K562 (cell line): ENCODE measurements around the gene DGLUCY.

ENCODE experiments used
- BRF1 ChIP-seq: IDR thresholded peaks from 3 replicates; pipeline ENCODE4 v1.6.1; 2011; ENCODE audit warnings: borderline replicate concordance, mild to moderate bottlenecking; ENCODE audit not compliant: insufficient read length; ENCODE audit errors: extremely low read depth
- C11orf30 ChIP-seq: fragments of 450-650 bp; IDR thresholded peaks from 2 replicates; pipeline ENCODE4 v1.6.1; 2016; ENCODE audit warnings: low read depth, mild to moderate bottlenecking
- CBX2 ChIP-seq: fragments of 200-600 bp; sonication (generic); IDR thresholded peaks from one replicate; pipeline ENCODE4 v1.6.1; 2012; ENCODE audit warnings: mild to moderate bottlenecking, low read length, inconsistent platforms; ENCODE audit not compliant: insufficient read depth, poor library complexity, severe bottlenecking
- GABPB2 ChIP-seq: fragments of 250-450 bp; sonication (Bioruptor Pico); conservative IDR thresholded peaks from 2 replicates; pipeline ENCODE4 v1.5.1; 2021; ENCODE audit warnings: mild to moderate bottlenecking
- HDAC1 ChIP-seq, 2 experiments: fragments of 450-650 bp; IDR thresholded peaks; 2 replicates each; pipeline ENCODE4 v1.6.1; 2016 to 2017; ENCODE audit warnings: inconsistent platforms in 1 of 2, mild to moderate bottlenecking in 1 of 2, moderate library complexity in 1 of 2
- NR2F6 ChIP-seq: fragments of 450-650 bp; formaldehyde crosslinking; IDR thresholded peaks from 2 replicates; pipeline ENCODE4 v1.4.0; 2020; ENCODE audit warnings: mild to moderate bottlenecking
- POLR2A ChIP-seq: fragments of 450-650 bp; conservative IDR thresholded peaks from 2 replicates; pipeline ENCODE4 v1.6.1; 2016
- RAD21 ChIP-seq, 2 experiments: fragments of 250-450 bp in 1 of 2; fragments of 450-650 bp in 1 of 2; sonication (Bioruptor Pico) in 1 of 2; formaldehyde crosslinking in 1 of 2; IDR thresholded peaks in 1 of 2; conservative IDR thresholded peaks in 1 of 2; 2 replicates each; pipeline versions ENCODE4 v1.4.0 to v1.8.0; 2020 to 2022; ENCODE audit warnings: mild to moderate bottlenecking in 2 of 2, moderate library complexity in 1 of 2
- RFX1 ChIP-seq: fragments of 450-650 bp; IDR thresholded peaks from 2 replicates; pipeline ENCODE4 v1.6.1; 2016; ENCODE audit warnings: mild to moderate bottlenecking, moderate library complexity
- STAG1 ChIP-seq: sonication (generic); formaldehyde crosslinking; IDR thresholded peaks from 2 replicates; pipeline ENCODE4 v1.5.0; 2020; ENCODE audit warnings: missing genetic modification reagents, borderline replicate concordance
- TEAD1 ChIP-seq, 2 experiments: fragments of 450-650 bp in 1 of 2; sonication (generic) in 1 of 2; formaldehyde crosslinking; IDR thresholded peaks; 2 replicates each; pipeline versions ENCODE4 v1.4.0 to v1.8.0; 2020 to 2022; ENCODE audit warnings: mild to moderate bottlenecking in 2 of 2, missing genetic modification reagents in 1 of 2
- TF ChIP-seq, protein P1 (sequence below), 3 experiments: IDR thresholded peaks in 2 of 3; conservative IDR thresholded peaks in 1 of 3; 2 replicates each; pipeline ENCODE4 v1.5.1; 2011 to 2012; ENCODE audit warnings: low read length in 3 of 3, mild to moderate bottlenecking in 3 of 3, control low read depth in 2 of 3, improper control_type of control experiment in 1 of 3, inconsistent platforms in 1 of 3, low read depth in 1 of 3, mixed read lengths in 1 of 3, moderate library complexity in 1 of 3; ENCODE audit not compliant: insufficient read depth in 2 of 3
- TF ChIP-seq, protein P2 (sequence below): fragments of 450-650 bp; formaldehyde crosslinking; IDR thresholded peaks from 2 replicates; pipeline ENCODE4 v1.4.0; 2022; ENCODE audit warnings: mild to moderate bottlenecking, moderate library complexity

GRCh38 chr14:91142214-91142668 lies 28.4 kb downstream of the DGLUCY start:
- TF ChIP-seq, protein P1, sequence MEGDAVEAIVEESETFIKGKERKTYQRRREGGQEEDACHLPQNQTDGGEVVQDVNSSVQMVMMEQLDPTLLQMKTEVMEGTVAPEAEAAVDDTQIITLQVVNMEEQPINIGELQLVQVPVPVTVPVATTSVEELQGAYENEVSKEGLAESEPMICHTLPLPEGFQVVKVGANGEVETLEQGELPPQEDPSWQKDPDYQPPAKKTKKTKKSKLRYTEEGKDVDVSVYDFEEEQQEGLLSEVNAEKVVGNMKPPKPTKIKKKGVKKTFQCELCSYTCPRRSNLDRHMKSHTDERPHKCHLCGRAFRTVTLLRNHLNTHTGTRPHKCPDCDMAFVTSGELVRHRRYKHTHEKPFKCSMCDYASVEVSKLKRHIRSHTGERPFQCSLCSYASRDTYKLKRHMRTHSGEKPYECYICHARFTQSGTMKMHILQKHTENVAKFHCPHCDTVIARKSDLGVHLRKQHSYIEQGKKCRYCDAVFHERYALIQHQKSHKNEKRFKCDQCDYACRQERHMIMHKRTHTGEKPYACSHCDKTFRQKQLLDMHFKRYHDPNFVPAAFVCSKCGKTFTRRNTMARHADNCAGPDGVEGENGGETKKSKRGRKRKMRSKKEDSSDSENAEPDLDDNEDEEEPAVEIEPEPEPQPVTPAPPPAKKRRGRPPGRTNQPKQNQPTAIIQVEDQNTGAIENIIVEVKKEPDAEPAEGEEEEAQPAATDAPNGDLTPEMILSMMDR (IDR thresholded peaks at IDR 0.05 in 2 of 3, conservative IDR thresholded peaks at IDR 0.05 in 1 of 3; ENCODE audit: insufficient read depth in 2 of 3, low read depth in 1 of 3, low read length in 3 of 3): no peak
- TF ChIP-seq GABPB2 (no peak), HDAC1 (IDR thresholded peaks at IDR 0.05) (no peak), STAG1 (CRISPR knock-in tag) (no peak), RAD21 (CRISPR knock-in tag; conservative IDR thresholded peaks at IDR 0.05 in 1 of 2, IDR thresholded peaks at IDR 0.05 in 1 of 2) (no peak), CBX2 (no peak), C11orf30 (no peak), TEAD1 (CRISPR knock-in tag; IDR thresholded peaks at IDR 0.05) (no peak), POLR2A (no peak), NR2F6 (no peak), RFX1 (no peak), BRF1 (no peak)
- TF ChIP-seq, protein P2, sequence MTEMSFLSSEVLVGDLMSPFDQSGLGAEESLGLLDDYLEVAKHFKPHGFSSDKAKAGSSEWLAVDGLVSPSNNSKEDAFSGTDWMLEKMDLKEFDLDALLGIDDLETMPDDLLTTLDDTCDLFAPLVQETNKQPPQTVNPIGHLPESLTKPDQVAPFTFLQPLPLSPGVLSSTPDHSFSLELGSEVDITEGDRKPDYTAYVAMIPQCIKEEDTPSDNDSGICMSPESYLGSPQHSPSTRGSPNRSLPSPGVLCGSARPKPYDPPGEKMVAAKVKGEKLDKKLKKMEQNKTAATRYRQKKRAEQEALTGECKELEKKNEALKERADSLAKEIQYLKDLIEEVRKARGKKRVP (CRISPR knock-in tag): no peak
